Measurements from ENCODE around the gene COLEC12.
"Not testable (repeated sequence)": the region's sequence is repeated elsewhere in the genome, so short reads cannot be mapped to it uniquely, and the experiment has no call there.

COLEC12 gene

GRCh38 chr18:415047-415446, 85.5 kb downstream of the COLEC12 start:
- no peak for DNase-seq (ENCODE audit: low read depth in 2 of 2)

GRCh38 chr18:413233-413632, 87.3 kb downstream of the COLEC12 start:
- no peak for DNase-seq (ENCODE audit: low read depth in 2 of 2)

GRCh38 chr18:410047-410455, 90.5 kb downstream of the COLEC12 start:
- no peak for DNase-seq (ENCODE audit: low read depth in 2 of 2)

- DNase-seq (ENCODE audit: low read depth in 2 of 2): no peak
These were observed 92.1 kb downstream of the COLEC12 start for GRCh38 chr18:408367-408766.

- no peak for DNase-seq (ENCODE audit: low read depth in 2 of 2)
These were observed 92.8 kb downstream of the COLEC12 start for GRCh38 chr18:407626-408224.

GRCh38 chr18:407191-407590, 93.3 kb downstream of the COLEC12 start:
- no peak for DNase-seq (ENCODE audit: low read depth in 2 of 2)

- DNase-seq (ENCODE audit: low read depth in 2 of 2): no peak
These were observed 93.8 kb downstream of the COLEC12 start for GRCh38 chr18:406677-407076.

GRCh38 chr18:405006-405405, 95.5 kb downstream of the COLEC12 start:
- DNase-seq (ENCODE audit: low read depth in 2 of 2): not testable (repeated sequence)

- DNase-seq (ENCODE audit: low read depth in 2 of 2): no peak
These were observed 96.4 kb downstream of the COLEC12 start for GRCh38 chr18:404061-404636.

- no peak for DNase-seq (ENCODE audit: low read depth in 2 of 2)
These were observed 98.4 kb downstream of the COLEC12 start for GRCh38 chr18:402129-402528.

- no peak for DNase-seq (ENCODE audit: low read depth in 2 of 2)
These were observed 100.0 kb downstream of the COLEC12 start for GRCh38 chr18:400456-400855.

GRCh38 chr18:399631-400135, 100.8 kb downstream of the COLEC12 start:
- no peak for DNase-seq (ENCODE audit: low read depth in 2 of 2)

GRCh38 chr18:398935-399630, 101.4 kb downstream of the COLEC12 start:
- no peak for DNase-seq (ENCODE audit: low read depth in 2 of 2)

- no peak for DNase-seq (ENCODE audit: low read depth in 2 of 2)
These were observed 103.9 kb downstream of the COLEC12 start for GRCh38 chr18:396556-396955.

- no peak for DNase-seq (ENCODE audit: low read depth in 2 of 2)
These were observed 104.3 kb downstream of the COLEC12 start for GRCh38 chr18:396251-396555.

GRCh38 chr18:395456-396250, 104.8 kb downstream of the COLEC12 start:
- no peak for DNase-seq (ENCODE audit: low read depth in 2 of 2)

- no peak for DNase-seq (ENCODE audit: low read depth in 2 of 2)
These were observed 105.5 kb downstream of the COLEC12 start for GRCh38 chr18:394987-395362.

- DNase-seq (ENCODE audit: low read depth in 2 of 2): no peak
These were observed 106.1 kb downstream of the COLEC12 start for GRCh38 chr18:394262-394986.

GRCh38 chr18:393574-393957, 106.9 kb downstream of the COLEC12 start:
- DNase-seq (ENCODE audit: low read depth in 2 of 2): no peak

- no peak for DNase-seq (ENCODE audit: low read depth in 2 of 2)
These were observed 107.5 kb downstream of the COLEC12 start for GRCh38 chr18:392928-393573.

GRCh38 chr18:390741-391478, 109.6 kb downstream of the COLEC12 start:
- DNase-seq (ENCODE audit: low read depth in 2 of 2): no peak
